HG02852 (cell line): Measurements from ENCODE around the gene LRRC43.
"Not testable (repeated sequence)": the region's sequence is repeated elsewhere in the genome, so short reads cannot be mapped to it uniquely, and the experiment has no call there.

Source experiments
- ATAC-seq: cut with Tn5 transposase; IDR thresholded peaks from one replicate; pipeline ENCODE4 v1.9.1; 2021; ENCODE audit warnings: mild to moderate bottlenecking, moderate library complexity; ENCODE audit not compliant: unreplicated experiment

Gene LRRC43

DNA sequence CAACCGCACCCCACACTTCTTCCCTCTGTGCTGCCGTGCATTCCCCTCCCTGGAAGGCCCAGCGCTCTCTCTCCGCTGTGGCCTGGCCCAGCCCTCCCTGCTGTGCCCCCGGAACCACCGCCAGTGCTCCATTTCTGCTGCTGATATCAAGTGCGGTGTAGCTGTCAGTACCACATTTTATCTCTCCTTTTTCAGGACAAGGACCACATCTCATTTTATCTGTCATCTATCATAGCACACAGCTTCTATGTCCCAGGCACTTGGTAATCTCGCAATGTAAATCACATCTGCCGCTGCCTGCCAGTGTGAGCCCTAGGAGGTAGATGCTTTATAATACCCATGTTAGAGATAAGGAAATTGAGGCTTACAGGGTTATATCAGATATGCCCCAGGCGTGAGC is 27.2 kb upstream of the LRRC43 start:
- no peak for ATAC-seq

DNA sequence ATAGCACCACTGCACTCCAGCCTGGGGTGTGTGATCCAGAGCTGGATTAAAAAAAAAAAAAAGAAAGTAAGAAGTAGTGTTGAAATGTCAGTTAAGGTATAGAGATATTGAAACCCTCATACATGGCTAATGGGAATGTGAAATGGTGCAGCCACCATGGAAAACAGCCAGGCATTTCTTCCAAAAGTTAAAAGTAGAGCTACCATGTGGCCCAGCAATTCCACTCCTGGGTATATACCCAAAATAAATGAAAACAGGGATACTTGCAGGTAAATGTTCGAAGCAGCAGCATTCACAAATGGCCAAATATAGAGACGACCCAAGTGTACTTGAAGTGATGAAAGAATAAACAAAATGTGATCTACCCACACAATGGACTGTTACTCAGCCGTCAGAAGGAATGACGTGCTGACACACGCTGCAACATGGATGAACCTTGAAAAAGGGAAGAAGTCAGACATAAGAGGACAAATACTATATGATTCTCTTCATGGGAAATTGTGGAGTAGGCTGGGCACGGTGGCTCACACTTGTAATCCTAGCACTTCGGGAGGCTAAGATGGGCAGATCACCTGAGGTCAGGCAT is 24.1 kb upstream of the LRRC43 start:
- ATAC-seq: no peak

DNA sequence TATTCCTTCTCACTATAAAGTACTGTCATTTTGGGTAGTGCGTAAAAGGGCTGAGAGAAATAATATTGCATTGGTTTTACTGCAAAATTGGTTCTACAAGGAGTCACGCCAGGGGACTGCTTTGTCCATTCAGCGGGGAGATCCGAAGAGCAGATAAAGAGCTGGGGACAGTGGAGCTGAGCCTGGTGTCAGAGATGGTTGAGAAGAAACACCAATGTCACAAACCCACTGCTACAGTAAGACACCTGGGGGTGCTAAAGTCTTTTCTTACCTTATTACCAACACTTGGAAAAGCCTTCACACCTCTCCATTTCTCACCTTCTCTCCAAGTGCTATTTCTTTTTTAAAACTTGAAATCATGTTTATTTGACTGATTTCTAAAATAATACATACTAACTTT is 23.0 kb upstream of the LRRC43 start:
- ATAC-seq: no peak

DNA sequence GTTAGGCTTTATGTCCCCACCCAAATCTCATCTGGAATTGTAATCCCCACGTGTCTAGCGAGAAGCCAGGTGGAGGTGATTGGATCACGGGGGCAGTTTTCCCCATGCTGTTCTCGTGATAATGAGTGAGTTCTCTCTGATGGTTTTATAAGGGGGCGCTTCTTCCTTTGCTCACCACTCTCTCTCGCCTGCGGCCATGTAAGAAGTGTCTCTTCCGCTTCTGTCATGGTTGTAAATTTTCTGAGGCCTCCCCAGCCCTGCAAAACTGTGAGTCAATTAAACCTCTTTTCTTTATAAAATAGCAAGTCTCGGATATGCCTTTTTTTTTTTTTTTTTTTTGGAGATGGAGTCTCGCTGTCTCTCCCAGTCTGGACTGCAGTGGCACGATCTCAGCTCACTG is 22.2 kb upstream of the LRRC43 start:
- ATAC-seq: no peak

DNA sequence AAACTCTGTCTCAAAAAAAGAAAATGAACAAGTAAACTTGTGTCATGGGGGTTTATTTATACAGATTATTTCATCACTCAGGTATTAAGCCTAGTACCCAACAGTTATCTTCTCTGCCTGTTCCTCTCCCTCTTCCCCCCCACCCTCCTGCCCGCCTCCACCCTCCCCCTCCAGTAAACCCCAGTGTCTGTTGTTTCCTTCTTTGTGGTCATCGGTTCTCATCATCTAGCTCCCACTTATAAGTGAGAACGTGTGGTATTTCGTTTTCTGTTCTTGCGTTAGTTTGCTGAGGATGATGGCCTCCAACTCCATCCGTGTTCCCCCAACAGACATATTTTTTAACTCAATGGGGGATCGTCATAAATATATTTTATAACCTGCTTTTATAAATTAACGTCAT is 21.2 kb upstream of the LRRC43 start:
- no peak for ATAC-seq

DNA sequence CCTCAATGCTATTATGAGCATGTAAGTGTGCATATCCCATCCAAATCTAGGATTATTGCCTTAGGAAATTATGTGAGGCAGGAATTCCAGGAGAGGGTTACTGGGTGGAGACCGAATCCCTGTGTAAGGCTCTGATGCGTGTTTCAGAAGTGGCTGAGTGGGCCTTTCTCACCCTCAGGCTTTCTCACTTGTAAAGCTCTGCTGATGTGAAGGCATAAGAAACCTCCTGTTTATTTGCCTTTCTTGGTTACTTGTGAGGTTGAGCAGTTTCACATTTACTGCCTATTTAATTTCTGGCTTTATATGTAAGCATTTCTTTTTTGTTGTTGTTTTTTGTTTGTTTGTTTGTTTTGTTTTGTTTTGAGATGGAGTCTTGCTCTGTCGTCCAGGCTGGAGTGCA is 19.9 kb upstream of the LRRC43 start:
- ATAC-seq: no peak

DNA sequence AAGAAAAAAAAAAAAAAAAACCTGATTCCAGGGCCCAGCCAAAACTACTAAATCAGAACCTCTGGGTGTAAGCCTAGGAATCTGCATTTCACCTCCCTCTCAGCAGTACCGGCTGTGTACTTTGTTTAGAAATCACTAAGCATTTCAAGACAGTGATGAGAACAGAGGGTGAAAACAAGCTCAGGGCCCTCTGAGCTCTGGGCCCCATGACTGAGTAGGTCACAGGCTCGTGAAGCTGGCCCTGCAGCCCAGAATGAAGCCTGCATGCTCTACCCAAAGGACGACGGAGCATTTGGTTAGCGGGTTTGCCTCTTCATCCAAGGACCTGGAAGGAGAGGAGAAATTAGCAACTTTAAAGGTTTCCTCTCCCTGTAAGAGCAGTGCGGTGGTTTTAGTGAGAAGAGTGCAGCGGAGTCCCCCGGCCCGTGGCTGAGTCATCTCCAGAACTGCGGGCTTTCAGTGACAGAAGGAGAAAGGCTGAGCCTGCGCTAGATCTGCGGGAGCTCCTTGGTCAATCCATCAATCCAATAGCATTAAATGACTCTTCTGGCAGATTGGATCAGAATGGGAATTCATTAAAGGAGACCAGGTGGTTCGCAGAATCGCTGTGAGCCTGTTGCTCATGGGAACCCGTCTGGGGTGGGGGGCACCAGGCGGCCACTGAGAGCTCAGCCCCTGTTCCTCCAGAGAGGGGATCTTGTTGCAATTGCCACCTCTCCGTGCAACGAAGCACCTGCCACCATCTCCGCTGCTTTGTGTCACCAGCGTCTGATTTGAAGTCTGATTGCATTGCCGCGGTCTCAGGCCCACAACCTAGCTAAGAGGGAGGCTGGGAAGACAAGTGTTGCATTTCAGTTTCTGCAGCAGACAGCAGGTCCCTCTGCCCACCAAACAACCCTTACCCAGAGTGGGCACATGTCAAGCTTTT is 16.2 kb upstream of the LRRC43 start:
- ATAC-seq: no peak

DNA sequence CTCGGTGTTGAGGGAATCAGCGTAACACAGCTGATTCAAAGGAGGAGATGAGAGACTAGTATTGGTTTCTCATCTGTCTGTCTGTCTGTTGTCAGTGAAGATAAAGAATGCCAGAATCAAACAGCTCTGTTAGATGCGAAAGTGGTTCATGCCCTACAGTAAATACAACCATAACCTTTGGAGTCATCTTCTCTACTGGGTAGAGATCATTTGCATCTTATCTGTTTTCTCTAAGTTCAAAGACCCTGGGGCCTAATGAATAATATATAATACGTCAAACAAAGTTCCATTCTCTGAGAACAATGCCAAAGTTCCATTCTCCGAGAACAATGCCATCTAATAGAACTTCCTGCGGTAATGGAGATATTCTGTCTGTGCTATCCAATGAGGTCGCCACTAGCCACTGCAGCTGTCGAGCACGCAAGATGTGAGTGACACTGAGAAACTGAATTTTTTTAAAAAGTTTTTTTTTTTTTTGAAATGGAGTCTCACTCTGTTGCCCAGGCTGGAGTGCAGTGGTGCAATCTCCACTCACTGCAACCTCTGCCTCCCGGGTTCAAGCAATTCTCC is 15.5 kb upstream of the LRRC43 start:
- no peak for ATAC-seq

DNA sequence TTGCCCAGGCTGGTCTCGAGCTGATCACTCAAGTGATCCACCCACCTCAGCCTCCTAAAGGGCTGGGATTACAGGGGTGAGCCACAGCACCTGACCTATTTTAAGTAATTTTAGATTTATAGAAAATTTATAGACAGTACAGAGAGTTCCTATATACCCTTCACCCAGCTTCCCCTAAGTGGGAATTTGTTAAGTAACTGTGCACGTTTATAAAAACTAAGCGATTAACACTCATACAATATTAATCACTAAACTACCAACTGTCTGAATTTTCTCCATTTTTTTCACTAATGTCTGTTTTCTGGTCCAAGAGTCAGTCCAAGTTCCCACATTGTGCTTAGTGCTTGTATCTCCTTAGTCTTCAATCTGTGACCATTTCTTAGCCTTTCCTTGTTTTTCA is 14.4 kb upstream of the LRRC43 start:
- no peak for ATAC-seq

DNA sequence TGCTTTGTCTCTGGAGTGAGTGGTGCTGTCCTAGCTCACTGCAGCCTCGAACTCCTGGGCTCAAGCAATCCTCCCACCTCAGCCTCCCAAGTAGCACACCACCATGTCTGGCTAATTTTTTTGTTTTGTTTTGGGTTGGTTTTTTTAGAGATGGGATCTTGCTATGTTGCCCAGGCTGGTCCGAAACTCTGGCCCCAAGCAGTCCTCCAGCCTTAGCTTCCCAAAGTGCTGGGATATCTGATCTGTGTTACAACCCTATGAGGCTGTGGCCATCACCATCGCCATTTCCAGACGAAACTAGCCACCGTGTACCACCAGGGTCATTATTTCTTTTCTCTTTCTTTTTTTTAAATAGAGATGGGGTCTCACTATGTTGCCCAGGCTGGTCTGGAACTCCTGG is 11.5 kb upstream of the LRRC43 start:
- ATAC-seq: no peak

DNA sequence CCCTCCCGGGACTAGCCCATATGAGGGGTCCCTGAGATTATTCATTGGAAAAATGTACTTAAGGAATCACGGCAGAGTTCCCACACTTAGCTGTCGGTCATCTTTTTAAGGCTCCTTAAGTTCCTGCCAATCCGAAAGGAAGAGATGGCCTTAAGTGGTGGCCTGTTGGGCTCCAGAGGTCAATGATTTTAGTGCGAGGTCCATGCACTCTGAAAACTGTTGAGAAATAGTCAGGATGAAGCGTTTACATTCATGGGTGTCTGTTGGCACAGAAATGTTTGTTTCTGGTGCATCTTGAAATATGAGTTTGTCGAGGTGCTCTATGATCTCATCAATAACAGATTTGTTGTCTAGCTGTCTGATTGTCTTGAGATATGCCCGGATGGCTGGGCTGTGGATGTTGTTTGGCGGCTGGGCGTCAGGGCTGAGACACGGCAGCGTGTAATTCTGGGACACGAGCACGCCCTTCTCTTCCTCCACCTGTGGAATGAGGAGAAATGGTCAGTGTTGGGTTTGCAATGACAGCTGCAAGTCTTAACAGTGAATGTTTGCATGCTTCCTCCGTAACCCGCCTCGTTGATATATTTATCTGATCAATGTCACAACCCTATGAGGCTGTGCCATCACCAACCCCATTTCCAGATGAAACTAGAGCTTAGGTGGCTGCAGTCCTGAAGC is 10.5 kb upstream of the LRRC43 start:
- ATAC-seq: no peak

DNA sequence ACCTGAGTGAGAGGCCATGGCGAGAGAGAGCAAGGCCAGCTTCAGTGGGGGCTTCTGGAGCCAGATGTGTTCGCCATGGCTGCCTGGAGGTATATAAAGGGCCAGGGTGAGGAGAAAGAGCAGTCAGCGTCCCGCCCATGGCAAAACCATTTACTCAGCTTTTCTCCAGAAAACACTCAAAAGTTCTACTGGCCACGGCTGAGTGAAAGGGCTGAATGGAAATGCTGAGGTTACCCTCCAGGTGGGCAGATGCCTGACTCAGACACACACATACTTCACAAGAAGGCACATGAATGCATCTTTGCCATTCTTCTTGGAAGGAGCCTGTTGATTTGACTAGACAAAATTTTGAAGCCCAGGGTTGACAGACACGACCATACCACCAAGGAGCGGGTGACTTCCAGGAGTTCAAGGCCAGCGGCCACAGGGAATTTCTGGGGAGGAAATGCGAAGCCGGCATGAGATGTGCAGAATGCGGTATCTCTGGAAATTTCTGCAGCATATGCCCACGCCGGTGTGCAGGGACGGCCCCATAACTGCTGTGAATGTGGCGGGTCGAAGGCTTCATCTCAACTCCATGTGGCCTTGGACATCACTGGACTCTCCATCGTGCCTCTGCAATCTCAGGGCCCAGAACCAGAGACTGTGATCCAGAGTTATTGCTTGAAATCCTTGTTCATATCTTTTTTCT is 8.6 kb upstream of the LRRC43 start, which contains the start of gene IL31:
TSS of gene IL31 (minus strand) at position 67 of the 691 bp plus-strand sequence. CDS start at position 18, 49 bp downstream.
- ATAC-seq: no peak

DNA sequence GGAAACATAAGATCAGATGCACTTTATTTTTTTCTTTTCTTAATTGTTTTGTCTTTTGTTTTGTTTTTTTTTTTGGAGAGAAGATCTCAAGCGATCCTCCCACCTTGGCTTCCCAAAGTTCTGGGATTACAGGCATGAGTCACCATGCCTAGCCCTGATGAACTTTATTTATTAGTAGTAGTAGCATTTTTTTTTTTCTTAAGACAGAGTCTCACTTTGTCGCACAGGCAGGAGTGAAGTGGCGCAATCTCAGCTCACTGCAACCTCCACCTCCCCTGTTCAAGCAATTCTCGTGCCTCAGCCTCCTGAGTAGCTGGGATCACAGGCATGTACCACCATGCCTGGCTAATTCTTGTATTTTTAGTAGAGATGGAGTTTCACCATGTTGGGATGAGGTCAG is 6.5 kb upstream of the LRRC43 start:
- ATAC-seq: not testable (repeated sequence)

DNA sequence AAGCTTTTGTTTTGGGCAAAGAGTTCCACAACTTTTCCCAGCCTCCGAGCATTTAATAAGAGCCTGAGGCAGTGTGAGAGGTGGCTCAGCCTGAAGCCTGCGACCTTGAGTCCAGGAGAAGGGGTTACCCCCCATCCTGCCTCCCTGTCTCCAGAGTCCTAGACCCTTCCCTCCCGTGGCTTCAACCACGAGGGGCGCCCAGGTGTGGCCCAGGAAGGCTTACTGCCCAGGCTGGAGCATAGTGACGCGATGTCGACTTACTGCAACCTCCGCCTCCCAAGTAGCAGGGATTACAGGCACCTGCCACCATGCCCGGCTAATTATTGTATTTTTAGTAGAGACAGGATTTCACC is 641 bp downstream of the LRRC43 start:
- ATAC-seq: no peak

DNA sequence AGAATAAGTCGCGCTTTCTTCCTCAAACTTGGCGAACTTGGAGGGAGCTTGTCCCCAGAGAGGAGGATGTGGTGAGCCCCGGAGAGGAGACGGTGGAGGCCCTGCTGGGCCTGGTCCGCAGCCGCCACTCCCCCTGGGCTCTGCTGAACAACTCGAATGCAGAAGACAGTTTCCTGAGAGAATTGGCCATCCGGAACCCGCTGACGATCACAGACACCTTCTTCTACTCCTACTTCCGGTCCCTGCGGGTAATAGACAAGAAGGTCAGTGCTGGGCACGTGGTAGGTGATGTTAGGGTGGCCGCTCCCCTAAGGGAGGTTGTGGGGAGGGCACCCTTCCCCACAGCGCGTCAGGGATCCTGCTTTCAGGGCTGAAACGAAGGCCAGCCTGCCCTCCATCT is 1.6 kb downstream of the LRRC43 start:
- no peak for ATAC-seq

DNA sequence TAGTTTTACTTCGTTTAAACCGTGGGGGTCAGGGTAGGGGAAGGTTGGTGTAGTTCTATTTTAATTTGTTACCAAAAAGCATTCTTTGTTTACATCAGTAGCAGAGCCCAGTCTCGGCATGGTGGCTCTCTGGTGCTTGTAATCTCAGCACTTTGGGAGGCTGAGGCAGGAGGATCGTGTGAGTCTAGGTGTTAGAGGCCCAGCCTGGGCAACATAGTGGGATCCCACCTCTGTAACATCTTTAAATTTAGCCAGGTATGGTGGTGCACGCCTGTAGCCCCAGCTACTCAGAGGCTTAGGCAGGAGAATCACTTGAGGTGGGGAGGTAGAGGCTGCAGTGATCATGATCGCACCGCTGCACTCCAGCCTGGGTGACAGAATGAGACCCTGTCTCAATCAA is 2.2 kb downstream of the LRRC43 start:
- no peak for ATAC-seq

DNA sequence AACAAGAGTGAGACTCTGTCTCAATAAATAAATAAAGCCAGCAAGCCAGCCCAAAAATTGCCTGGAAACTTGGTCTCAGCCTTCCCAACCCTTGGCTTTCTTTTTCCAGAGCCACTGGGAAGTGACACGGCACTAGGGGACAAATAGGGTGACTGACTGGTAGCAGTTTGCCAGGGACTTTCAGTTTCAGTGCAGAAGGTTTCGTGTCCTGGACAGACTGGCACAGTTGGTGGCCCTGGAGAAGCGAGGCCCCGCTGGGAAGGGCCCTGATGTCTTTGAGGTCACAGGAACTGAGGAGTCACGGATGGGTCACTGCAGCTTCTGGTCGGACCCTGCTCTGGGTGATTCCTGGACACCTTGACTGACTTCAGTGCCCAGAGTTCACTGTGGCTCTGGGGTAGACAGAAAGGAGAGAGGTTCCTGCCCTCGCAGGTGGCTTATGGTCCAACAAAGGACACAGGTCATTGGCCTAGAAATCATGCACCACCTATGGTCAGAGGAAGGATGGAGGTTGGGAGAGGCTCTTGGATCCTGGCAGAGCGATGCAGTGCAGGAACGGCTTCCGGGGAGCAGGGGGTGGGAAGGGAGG is 2.7 kb downstream of the LRRC43 start:
- no peak for ATAC-seq

DNA sequence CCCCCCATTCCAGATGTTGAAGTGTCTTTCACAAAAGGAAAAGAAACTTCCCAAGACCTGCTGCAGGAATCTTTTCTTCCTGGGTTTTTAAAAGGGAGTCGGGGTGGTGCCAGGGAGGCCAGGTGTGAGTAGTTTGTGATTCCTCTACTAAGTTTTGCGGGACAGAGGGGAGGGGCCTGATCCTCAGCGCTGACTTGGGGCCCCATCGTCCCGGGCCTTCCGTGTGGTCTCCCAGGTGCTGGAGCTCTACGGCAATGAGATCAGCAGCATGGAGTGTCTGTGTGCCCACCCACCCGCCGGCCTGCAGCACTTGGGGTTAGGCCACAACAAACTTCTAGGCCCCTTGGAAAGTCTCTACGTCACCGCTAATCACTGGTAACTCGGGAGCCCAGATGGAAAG is 4.5 kb downstream of the LRRC43 start:
- ATAC-seq: no peak

DNA sequence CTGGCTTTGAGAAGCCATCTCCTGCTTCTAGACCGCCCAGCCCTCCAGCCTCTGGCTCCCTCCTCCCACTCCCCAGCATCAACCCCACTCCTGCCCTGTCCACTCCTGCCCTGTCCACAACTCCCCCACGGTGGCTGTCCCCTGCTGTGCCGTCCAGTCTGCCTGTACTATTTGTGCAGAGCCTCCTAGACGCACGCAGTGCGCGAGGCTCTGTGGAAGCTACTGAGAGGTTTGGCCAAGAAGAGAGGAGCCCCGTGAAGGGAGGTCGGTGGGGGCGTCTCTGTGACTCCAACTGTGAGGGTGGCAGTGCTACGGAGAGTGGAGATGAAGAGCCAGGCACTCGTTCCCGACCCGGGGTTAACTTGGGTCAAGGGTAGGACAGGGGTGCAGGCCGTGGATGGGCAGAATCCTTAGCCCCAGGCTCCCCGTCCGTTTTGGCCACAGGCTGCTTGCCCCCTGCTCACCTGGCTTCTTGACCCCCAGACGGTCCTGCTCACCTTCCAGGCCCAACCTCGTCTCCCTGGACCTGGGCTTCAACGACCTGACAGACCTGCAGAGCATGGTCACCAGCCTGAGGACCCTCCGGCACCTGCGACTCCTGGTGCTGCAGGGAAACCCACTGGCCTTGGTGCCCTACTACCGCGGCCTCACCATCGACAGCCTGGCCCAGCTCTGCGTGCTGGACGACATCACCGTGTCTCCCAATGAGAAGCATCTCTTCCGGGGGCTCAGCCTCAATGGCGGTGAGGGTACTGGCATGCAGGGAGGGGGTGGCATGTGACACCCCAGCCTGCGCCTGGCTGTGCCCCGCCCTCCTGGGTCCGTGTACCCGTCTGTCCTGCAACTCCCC is 6.9 kb downstream of the LRRC43 start:
- ATAC-seq: no peak
